CD4-positive, alpha-beta T cell treated with Interleukin-21 for 1 hour (primary cell): ENCODE results near the gene LDLRAD4.
A peak's percentile ranks its signal among the peaks of the same experiment; 100 is the strongest.

Source experiments
- DNase-seq: peaks from one replicate; pipeline ENCODE4 v3.0.0-alpha.2; 2020

LDLRAD4 gene

DNA sequence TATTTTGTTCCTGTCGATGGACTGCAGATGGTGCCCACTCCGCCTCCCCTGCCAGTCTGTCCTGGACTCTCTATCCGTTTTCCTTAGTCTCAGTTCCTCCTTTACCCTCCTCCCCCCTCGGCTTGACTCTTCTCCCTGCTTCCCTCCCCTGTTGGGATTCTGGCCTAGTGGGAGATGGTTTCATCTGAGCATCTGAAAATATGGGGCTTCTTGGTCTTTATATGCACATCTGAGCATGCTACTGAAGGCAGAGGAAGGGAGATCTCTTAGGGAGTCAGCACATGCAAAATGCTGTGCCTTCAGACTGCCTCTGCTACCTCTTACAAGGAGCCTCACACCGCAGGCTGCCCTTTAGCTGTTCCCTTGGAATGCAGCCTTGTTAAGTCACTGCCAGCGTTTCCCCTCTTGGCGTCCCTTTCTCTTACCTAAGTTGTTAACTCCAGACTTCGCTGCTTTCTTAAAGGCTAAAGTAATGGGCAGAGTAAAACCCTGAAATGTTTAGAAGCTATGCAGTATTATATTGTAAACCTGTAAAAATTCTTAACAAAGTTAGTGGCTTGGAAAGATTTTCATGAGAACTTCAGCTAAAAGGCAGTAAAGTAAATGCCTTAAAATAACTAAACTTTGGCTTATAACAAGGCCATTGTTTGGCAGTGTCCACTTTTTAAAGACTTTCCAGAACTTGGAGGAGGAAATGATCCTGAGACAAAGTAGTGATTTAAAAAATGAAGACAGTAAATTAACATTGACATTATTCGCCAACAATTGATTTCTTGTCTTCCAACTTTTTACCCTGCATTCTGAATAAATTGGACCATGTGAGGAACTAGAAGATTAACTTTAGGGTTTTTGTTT lies 49.8 kb downstream of the LDLRAD4 start:
- no peak for DNase-seq

DNA sequence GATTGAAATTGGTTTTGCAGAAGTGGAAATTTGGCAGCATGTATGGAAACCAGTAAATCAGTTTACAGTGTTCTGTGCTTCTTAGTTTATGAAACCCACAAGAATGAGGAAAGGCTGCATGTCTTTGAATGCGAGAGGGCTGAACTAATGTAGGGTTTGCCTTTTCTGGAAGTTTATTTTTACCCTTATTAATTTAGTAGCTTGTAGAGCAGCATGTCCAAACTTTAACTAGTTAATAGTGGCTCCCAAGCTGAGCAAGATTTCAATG lies 50.4 kb downstream of the LDLRAD4 start:
- no peak for DNase-seq

DNA sequence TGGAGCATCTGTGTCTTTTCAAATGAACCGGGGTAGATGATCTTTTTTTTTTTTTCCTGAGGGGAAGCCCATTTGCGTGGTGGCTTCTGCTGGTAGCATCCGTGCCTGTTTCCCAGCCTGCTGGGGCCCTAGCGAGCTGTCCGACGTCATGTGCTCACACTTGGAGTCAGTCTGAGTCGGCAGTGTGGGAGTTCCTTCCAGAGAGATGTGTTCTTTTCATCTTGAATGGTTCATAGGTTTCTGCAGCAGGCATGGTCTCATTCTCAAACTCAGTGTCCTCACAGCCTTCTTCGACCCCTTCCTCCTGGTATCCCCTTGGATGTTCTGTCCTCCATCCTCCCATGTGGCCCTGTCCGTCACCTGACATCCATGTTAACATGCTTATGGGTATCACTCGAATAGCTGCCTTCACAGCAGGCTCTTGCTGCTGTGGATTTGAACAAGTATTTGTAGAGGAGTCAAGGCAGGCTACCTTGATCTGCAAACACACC lies 51.0 kb downstream of the LDLRAD4 start:
- DNase-seq = no peak

DNA sequence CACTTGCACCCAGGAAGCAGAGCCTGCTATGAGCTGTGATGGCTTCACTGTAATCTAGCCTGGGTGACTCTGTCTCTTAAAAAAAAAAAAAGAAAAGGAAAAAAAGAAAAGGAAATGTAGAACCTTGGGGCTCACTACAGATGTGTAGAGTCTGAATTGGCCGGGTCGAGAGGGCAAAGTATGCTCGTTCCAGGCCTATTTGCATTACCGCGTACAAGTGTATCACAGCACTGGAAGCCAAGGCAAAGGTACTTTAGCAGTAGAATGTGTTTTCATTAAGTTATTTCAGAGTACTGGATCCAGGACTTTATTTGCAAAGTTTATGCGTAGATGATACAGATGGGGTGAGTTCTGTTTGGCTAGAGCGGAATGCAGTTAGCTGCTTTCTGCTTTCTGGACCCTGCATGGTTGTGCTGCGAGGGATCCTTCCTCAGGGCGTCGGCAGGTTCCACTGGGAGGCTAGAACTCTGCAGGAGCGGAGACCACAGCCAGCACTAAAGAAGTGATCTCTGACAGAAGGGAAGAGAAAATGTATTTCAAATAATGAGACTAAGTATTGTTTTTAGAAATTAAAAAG lies 51.8 kb downstream of the LDLRAD4 start:
- no peak for DNase-seq

DNA sequence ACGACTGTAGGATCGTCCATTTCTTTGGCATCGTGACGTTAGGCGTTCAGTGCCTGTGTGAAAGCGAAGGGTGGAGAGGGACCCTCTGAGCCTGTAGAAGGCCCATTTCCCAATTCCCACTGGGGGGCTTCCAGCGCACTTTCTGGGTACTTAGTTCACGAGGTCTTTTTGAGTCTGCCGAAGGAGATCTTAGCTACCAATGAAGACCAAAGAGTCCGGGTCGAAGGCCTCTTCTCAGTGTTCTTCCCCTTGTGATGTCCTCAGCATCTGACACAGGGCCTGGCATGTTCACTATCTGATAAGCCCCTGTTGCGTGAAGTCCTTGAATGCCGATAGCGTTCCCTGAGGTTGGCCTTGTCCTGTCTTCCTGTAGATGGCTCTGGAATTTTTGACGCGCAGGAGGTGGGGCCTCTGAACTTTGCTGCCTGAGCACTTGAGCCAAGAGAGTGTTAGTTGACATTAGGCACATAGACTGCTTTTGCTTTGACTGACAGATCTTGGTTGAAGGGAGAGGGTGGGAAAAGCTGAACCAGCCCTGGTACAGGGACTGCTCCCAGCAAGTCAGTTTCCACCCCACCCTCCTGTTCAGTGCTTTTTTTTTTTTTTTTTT lies 52.8 kb downstream of the LDLRAD4 start:
- no peak for DNase-seq

DNA sequence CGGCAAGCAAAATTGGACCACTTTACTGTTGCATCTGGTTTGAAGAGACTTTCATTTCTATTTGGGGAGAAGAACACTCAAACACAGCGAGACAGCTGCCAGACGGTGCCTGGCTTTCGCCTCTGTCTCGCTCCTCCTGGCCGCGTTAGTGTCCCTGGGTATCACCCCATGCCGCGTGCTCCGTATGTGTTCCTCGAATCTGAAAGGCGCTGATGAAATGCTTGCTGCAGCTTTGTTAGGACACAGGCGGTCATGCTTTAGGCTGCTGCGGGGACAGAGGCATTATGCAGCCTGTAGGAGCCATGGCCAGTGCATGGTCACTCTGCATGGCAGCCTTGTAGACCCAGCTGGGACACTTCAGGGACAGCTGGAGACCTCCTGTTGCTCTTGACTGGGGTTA lies 53.9 kb downstream of the LDLRAD4 start:
- DNase-seq = no peak

DNA sequence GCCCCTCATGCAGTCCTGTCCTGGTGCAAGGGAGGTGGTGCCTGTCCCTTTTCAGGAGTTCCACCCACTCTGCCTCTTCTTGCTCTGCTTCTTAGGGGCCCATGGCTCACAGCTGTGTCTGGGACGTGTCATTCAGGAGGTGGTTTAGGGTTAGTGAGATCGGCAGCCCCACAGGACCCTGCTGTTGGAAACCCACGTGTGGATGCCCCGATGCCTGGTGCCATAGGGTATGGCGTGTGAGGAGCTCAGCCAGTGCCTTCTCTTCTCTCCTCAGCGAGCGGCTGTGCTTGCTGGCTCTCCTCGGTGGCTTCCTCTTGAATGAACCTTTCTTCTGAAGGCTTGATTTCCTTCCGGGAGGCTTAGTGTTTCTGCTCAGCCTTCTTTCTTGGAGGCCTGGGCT lies 55.2 kb downstream of the LDLRAD4 start:
- DNase-seq = peak; percentile 45

DNA sequence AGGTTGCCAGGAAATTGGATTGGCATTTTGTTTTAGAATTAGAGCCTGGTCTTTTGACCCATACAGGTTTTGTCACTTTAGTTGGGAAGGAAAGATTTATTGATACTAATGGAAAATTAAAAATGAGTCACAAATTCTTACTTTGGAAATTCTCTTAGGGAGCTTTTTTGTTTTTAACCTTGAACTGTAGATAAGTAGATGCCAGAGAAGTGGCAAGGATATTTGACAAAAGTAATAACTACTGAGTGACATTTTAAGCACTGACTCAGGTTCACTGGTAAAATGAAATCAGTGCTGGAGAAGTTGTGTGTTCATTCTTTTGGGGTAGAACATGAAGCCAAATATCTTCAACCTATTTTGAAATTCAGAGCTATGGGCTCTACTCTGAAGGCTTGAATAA lies 56.5 kb downstream of the LDLRAD4 start:
- no peak for DNase-seq

DNA sequence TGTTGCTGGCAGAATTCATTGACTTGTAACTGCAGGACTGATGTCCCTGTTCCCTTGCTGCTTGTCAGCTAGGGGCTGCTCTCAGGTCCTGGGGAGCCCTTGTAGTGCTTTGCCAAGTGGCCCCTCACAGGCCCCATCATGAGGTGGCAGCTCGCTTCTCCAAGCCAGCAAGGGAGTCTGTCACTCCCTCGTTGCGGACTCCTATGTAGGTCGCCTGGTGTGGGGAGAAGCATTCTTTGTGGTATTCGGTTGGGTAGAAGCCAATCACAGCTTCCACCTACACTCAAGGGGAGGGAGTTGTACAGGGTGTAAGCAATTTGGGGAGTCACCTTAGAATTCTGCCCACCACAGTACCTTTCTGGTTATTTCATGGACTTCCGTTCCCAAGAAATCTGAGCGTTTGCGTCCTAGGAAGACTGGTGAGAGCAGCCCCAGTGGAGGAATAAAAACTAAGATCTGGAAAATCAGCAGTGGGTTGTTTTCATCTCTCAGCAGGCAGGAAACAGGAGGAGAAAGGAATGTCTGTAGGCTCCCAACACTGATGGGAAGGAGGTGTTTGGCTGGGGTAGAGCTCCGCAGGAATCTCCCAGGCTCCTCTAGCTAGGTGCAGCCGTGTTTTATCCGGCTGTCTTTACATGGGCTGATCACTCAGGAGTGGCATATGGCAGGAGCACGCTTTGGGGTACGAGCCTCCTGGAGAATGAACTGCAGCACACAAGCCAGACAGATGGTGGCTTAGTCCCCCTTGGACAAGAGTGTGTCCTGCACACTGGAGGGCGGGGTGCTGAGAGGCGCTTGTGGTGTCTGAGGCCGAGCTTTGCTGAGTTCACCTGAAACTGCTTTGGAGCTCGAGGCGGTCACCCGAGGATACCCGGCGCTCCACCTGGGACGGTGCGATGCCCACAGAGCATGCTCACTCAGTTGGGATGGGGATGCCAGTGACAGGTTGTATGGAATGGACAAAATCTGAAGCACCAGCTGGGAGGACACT lies 58.3 kb downstream of the LDLRAD4 start:
- peak; percentile 53 for DNase-seq

DNA sequence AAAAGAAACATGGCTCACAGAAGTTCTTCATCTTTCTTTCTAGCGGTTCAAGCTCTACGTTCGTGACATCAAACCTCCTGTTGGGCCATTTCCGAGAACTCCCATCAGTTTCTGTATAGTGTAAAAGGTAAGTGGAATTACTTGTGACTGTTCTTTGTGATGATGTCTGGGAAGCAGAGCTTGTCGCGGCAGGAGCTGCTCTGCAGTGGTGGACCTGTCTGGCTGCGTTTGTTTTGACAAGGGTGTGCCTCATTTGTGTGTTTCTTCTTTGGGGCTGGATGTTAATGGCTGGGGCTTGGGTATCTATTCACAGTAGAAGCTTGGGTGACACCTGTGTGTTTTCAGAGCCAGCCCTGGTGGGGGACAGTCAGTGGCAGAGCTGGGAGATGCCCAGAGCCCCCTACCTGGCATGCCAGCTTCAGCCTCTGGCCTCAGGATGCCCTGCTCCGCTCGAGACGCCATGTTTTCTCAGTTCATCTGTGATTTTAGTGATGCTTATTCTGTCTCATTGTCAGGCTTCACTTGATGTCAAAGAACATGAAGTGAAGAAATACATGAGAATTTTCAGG lies 59.6 kb downstream of the LDLRAD4 start:
- peak; percentile 14 for DNase-seq

DNA sequence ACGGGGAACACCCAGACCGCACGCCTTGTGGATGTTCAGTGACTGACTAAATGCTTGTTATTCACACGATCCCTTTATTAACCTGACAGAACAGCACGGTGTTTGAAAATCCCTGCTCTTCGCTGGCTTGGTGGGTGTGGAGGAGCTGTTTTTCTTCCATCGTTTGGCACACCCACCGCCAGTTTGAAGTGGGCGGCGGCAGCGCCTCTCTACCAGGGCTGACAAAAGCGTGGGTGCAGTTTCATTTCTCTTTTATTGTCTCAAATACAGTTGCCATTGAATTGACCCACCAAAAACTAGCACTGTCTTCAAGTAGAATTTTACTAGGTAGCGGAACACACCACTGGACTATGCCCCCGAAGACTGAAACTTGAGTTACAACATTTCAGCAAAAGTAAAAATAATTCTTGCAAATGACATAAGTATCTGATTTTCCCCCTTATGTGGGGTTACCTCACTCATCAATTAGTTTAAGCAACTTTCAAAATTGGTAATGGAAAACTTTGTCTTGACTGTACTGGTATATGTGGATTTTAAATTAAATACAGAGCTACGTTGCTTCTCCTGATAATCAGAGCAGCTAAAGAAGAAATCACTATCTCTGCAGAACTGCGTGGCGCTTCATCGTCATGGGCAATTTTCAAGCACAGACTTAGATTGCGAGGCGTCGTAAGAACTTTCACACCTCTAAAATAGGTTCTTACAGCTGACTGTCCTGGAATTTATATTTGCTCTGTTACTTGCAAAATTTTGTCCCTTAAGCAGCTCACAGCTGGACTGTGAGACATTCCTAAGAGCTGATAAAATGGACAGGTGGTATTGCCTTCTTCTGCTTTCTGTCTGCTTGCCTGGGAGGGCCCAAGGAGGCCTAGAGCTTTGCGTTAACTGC lies 60.9 kb downstream of the LDLRAD4 start:
- peak; percentile 30 for DNase-seq

DNA sequence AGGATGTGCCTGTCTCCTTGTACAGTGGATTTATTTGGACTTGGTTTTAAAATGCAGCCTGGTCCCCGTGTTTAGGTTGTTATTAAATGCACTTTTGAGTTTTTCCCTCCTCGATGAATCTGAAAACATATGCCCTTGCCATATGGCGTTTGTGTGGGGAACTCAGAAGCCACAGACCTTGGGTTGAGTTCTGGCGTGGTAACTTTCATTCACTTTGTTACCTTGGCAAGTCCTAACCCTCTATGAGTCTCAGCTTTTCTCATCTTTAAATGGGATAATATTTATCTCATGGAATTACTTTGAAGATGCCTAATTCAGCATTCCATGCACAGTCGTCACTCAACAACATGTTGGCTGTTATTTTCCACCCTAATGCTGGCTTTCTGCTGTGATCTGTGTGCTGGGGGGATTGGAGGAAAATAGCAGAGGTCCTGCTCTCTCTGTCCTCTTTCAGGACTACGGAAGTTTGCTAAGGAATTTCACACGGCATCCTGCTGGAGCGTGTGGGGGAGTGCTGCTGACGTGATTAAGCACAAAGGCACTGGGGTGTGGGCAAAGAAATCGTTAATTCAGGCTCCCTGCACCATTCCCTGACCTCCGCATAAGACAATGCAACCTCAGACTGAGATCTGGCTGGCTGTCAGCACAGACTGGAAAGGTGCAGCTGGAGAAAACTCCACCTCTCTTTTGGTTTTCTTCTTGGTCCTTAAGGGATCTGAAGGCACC lies 61.7 kb downstream of the LDLRAD4 start:
- no peak for DNase-seq

DNA sequence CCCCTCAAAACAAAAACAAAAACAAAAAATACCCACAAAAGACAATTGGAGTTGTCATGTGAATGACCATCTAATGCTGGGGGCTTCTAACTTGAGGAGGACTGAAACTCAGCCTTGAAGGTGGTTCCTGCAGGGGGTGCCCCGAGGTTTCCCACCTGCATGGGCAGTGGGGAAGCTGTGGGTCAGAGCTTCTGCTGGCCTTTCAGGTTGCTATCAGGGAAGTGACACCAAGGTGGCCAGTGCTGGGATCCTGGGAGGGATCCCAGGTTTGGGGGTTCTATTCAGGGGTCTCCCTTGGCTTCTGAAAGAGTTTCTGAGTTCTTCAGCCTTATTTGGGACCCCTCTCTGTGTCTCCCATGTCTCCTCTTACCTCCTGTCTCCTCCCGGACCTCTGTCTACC lies 62.8 kb downstream of the LDLRAD4 start:
- DNase-seq = no peak

DNA sequence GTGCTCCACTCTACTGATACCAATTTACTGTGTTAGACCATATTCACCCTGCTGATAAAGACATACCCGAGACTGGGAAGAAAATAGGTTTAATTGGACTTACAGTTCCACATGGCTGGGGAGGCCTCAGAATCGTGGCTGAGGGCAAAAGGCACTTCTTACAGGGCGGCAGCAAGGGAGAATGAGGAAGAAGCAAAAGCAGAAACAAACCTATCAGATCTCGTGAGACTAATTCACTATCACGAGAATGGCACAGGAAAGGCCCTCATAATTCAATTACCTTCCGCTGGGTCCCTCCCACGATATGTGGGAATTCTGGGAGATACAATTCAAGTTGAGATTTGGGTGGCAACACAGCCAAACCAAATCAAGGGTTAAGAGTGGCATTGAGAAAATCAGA lies 65.2 kb downstream of the LDLRAD4 start:
- no peak for DNase-seq

DNA sequence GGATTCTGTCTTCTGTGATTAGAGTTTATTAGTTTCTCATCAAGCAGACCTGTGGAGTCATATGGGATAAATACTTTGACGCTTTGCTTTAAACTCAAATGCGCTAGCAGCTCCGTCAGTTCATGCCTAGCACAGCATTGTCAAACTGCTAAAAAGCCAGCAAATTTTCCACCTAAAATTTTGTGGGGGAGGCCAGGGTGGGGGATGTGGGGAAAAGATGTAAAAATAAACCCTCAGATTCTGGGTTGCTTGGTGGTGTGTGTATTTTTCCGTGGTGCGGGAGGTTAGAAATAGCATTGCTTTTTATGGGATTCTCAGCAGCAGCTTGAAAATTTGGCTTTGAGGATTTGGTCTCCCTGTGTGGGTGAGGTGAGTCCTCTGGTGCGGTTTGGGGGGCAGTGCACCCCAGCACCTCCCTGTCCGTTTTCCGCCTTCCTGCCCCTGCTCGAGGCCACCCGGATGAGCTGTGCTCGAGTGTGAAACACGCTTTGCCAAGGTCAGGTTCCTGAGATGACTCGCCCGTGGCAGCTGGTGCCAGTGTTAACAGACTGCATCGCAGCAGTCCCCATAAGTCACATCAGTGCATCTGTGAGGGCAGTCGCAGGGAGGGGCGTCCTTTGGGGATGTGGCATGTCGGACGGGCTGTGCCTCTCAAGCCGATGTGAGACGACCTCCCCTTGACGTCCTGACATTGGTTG lies 65.9 kb downstream of the LDLRAD4 start:
- peak; percentile 24 for DNase-seq

DNA sequence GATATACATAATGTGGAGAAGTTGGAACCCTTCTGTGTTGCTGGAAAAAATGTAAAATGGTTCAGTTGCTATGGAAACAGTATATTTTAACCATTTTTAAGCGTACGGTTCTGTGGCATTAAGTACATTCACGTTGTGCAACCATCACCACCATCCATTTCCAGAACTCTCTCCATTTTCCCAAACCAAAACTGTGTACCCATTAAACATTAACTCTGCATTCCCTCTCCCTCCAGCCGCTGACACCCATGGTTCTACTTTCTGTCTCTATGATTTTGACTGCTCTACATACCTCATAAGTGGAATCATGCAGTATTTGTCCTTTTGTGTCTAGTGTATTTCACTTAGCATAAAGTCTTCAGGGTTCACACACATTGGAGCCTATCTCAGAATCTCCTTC lies 67.3 kb downstream of the LDLRAD4 start:
- no peak for DNase-seq

DNA sequence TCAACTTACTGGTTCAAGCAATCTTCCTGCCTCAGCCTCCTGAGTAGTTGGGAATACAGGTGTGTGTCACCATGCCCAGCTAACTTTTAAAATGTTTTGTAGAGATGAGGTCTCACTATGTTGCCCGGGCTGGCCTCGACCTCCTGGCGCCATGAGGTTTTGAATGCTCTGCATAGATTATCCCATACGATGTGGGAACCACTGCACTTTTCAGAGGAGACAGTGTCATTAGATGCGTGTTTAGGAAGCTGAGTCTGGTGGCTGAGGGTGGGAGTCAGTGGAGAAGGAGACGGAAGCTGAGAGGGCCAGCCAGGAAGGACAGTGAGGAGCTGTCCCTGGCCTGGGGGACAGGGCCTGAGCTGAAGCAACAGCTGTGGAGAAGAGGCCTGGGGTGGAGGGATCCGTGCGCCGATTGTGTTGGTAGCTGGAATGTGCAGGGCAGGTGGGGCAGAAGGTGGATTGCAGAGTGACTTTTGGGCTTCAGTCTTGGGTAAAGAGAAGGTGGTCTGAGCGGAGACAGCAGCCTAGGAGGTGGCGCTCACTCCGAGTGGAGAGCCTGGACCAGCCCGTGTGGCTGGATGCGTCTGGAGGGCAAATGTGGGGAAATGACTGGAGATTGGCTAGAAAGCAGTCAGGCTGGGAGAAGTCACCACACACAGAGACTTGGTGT lies 68.0 kb downstream of the LDLRAD4 start:
- no peak for DNase-seq

DNA sequence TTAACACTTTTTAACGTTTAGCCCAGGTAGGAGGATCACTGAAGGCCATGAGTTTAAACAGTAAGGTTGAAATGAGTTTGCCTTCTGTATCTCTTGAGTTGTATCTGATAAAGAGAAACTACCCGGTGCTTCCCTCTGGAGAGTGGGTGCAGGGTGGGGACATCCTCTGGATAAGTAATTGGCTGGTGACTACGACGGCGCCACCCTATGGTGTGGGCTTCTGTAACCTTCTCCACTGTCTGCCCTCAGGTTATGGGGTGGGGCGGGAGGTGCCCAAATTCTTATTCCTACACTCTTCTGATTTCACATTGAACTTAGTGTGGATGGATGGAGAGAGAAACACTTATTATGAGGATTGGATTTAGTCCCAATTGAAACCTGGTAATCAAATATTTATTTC lies 68.8 kb downstream of the LDLRAD4 start:
- DNase-seq = peak; percentile 27

DNA sequence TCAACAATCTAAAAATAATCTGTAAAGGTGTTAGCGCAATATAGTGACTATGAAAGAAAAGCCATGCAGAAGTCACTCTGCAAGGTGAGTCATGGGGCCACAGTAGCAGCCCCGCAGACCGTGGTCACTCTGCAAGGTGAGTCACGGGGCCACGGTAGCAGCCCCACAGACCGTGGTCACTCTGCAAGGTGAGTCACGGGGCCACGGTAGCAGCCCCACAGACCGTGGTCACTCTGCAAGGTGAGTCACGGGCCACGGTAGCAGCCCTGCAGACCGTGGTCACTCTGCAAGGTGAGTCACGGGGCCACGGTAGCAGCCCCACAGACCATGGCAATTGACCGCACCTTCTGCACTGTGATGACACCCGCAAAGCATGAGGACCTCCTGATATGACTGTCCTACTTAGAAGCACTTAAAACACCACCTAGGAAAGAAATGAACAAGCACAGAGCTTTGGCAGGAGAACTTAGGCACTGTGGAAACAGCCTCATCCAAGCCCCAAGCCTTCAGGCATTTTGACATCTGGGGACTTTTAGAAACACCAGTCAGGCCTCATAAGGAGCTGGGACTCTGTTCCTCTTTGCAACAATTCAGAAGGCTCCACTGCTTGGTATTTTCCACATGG lies 70.1 kb downstream of the LDLRAD4 start:
- no peak for DNase-seq
